B cell (primary cell): ENCODE measurements around the gene SLC2A4RG.

Source experiments
- CTCF ChIP-seq: fragments of 200-600 bp; IDR thresholded peaks from one replicate; pipeline ENCODE4 v1.8.0; 2022; ENCODE audit warnings: antibody characterized with exemption, mild to moderate bottlenecking
- EZH2 ChIP-seq: IDR thresholded peaks from 2 replicates; pipeline ENCODE4 v1.6.1; 2012; ENCODE audit warnings: borderline replicate concordance, low read depth, mild to moderate bottlenecking, moderate library complexity, low read length; ENCODE audit not compliant: insufficient read depth, poor library complexity, severe bottlenecking

- no peak for TF ChIP-seq EZH2
- TF ChIP-seq CTCF: no peak
These were observed 20.6 kb upstream of the SLC2A4RG start for GRCh38 chr20:63718996-63719395.
